Transverse colon (tissue), 4 donors: ENCODE measurements around the gene PELI1. TPM values are rescaled to one million over a fixed set of nuclear protein-coding genes. Genes with fewer than 3 reads are reported as not detected.

Source experiments
- DNase-seq: peaks from one replicate; pipeline ENCODE4 v3.0.0-alpha.2; 2019
- H3K27ac ChIP-seq, 4 donors: fragments of 200-600 bp; sonication (generic); 2 replicates each; pipeline ENCODE4 v1.5.1; 2016 to 2018; ENCODE audit warnings: inconsistent platforms in 4 of 4
- H3K27me3 ChIP-seq: fragments of 200-600 bp; sonication (generic); 2 replicates; pipeline ENCODE4 v1.5.1; 2017; ENCODE audit warnings: inconsistent platforms
- H3K36me3 ChIP-seq, 4 donors: fragments of 200-600 bp; sonication (generic); 2 replicates each; pipeline ENCODE4 v1.5.1; 2017 to 2019; ENCODE audit warnings: inconsistent platforms in 4 of 4
- H3K4me1 ChIP-seq, 4 donors: fragments of 200-600 bp; sonication (generic); 2 replicates each; pipeline ENCODE4 v1.5.1; 2017 to 2020; ENCODE audit warnings: inconsistent platforms in 4 of 4
- H3K4me3 ChIP-seq, 4 donors: fragments of 200-600 bp; sonication (generic); 1 replicate in 1 of 4; 2 replicates in 3 of 4; pipeline versions ENCODE4 v1.5.1 to v1.6.1; 2017 to 2019; ENCODE audit warnings: inconsistent platforms in 4 of 4
- H3K9me3 ChIP-seq, 2 donors: fragments of 200-600 bp; sonication (generic); 2 replicates each; pipeline ENCODE4 v1.5.1; 2017 to 2019; ENCODE audit warnings: inconsistent platforms in 2 of 2
- CTCF ChIP-seq, 5 experiments: fragments of 200-600 bp in 3 of 5; fragments of 450-650 bp in 2 of 5; sonication (generic) in 3 of 5; IDR thresholded peaks; 1 replicate in 2 of 5; 2 replicates in 3 of 5; pipeline ENCODE4 v1.5.1; 2016 to 2017; ENCODE audit warnings: antibody characterized with exemption in 5 of 5, inconsistent platforms in 3 of 5, mild to moderate bottlenecking in 2 of 5, moderate library complexity in 1 of 5
- EP300 ChIP-seq: sonication (generic); formaldehyde crosslinking; IDR thresholded peaks from one replicate; pipeline ENCODE4 v1.6.1; 2017; ENCODE audit warnings: antibody characterized with exemption, low read depth
- POLR2A ChIP-seq: fragments of 450-650 bp; IDR thresholded peaks from one replicate; pipeline ENCODE4 v1.6.1; 2016; ENCODE audit warnings: antibody characterized with exemption, mild to moderate bottlenecking, moderate library complexity
- POLR2AphosphoS5 ChIP-seq, 3 donors: sonication (generic); formaldehyde crosslinking; IDR thresholded peaks; one replicate each; pipeline ENCODE4 v1.6.1; 2016; ENCODE audit warnings: antibody characterized with exemption in 3 of 3
- WGBS, 2 donors: methylation state at CpG; one replicate each; pipeline ENCODE4 v1.1.5; 2018; ENCODE audit warnings: low coverage in 1 of 2; 5-methylcytosine and 5-hydroxymethylcytosine counted together
- in situ Hi-C, 4 donors: fragments of 200-750 bp; cut with MboI; loops; one replicate each; pipeline versions ENCODE4 v1.15.0 to v1.15.1; 2017; ENCODE audit warnings: low sequenced_read_pairs in 3 of 4, low pct_ligation_motif_present in 1 of 4, low pct_unique_long_range_greater_than_20kb in 1 of 4
- intact Hi-C: fragments of 100-400 bp; cut with DNase I; formaldehyde crosslinking; loops from one replicate; pipeline ENCODE4 v1.15.1; 2023; ENCODE audit warnings: low total_unique reads
- total RNA-seq, 4 donors: library from RNA; depleted of rRNA; stranded (reverse); fragments of >200 nt; gene quantifications; one replicate each; pipeline ENCODE4 v1.1.0, GENCODE V29; 2016

Gene PELI1
- total RNA-seq, 4 donors from 2014 or later = 20.6 to 818 (median 41.3) TPM

GRCh38 chr2:64133354-64133753, 10.9 kb downstream of the PELI1 start:
- H3K27ac ChIP-seq = peak overlapping the region in 3 of 4 donors; percentile 9 to 20 (median 13)
- H3K36me3 ChIP-seq = no peaks in the 10 kb centered on the region
- H3K27me3 ChIP-seq = no peaks in the 10 kb centered on the region
- H3K4me1 ChIP-seq = peaks cover 44 to 98% (median 58%) of the 10 kb centered on the region in 4 donors
- 65 to 75% methylated on average over 1 of the region's 1 CpG for WGBS, 2 donors
- in situ Hi-C loops (no loop called here), intact Hi-C loops (no loop called here)
- TF ChIP-seq EP300 = no peak
- no peak for TF ChIP-seq POLR2A
- TF ChIP-seq POLR2AphosphoS5 (IDR thresholded peaks at IDR 0.05) = no peak
- no peak for TF ChIP-seq CTCF (IDR thresholded peaks at IDR 0.05)
- H3K9me3 ChIP-seq = no peaks in the 10 kb centered on the region
- DNase-seq = no peak
- no peak overlapping the region for H3K4me3 ChIP-seq

GRCh38 chr2:64130333-64130732, 13.9 kb downstream of the PELI1 start:
- intact Hi-C loops = no loop called here
- in situ Hi-C loops = no loop called here
- H3K9me3 ChIP-seq = no peaks in the 10 kb centered on the region
- WGBS, 2 donors = 52 to 74% methylated on average over 2 of the region's 2 CpGs
- no peak for DNase-seq
- peak overlapping the region in 1 of 4 donors; percentile 13 for H3K4me3 ChIP-seq
- H3K4me1 ChIP-seq = peaks cover 37 to 98% (median 59%) of the 10 kb centered on the region in 4 donors
- no peak for TF ChIP-seq POLR2A
- TF ChIP-seq CTCF (IDR thresholded peaks at IDR 0.05) = no peak
- TF ChIP-seq POLR2AphosphoS5 (IDR thresholded peaks at IDR 0.05) = no peak
- TF ChIP-seq EP300 = no peak
- H3K27ac ChIP-seq = peak overlapping the region; percentile 42 to 61 (median 52)
- no peaks in the 10 kb centered on the region for H3K27me3 ChIP-seq
- H3K36me3 ChIP-seq = no peaks in the 10 kb centered on the region

- Histone ChIP-seq H3K27ac (no peak overlapping the region), H3K36me3 (no peaks in the 10 kb centered on the region), H3K4me3 (no peak overlapping the region), H3K9me3 (no peaks in the 10 kb centered on the region), H3K4me1 (peaks cover 27 to 98% (median 66%) of the 10 kb centered on the region in 4 donors), H3K27me3 (no peaks in the 10 kb centered on the region)
- intact Hi-C loops (no loop called here), in situ Hi-C loops (no loop called here)
- DNase-seq = no peak
- no peak for TF ChIP-seq EP300
- TF ChIP-seq CTCF (IDR thresholded peaks at IDR 0.05) = no peak
- no peak for TF ChIP-seq POLR2AphosphoS5 (IDR thresholded peaks at IDR 0.05)
- no peak for TF ChIP-seq POLR2A
Observed at GRCh38 chr2:64128943-64129391, 15.3 kb downstream of the PELI1 start.

GRCh38 chr2:64128406-64128805, 15.8 kb downstream of the PELI1 start:
- TF ChIP-seq CTCF (IDR thresholded peaks at IDR 0.05) = no peak
- TF ChIP-seq POLR2AphosphoS5 (IDR thresholded peaks at IDR 0.05) = no peak
- TF ChIP-seq EP300 = no peak
- no peak for TF ChIP-seq POLR2A
- DNase-seq = no peak
- H3K27ac ChIP-seq = no peak overlapping the region
- in situ Hi-C loops (no loop called here), intact Hi-C loops (no loop called here)
- WGBS, 2 donors = 83 to 93% methylated on average over 1 of the region's 1 CpG
- no peak overlapping the region for H3K4me3 ChIP-seq
- no peaks in the 10 kb centered on the region for H3K36me3 ChIP-seq
- peaks cover 22 to 98% (median 70%) of the 10 kb centered on the region in 4 donors for H3K4me1 ChIP-seq
- no peaks in the 10 kb centered on the region for H3K9me3 ChIP-seq
- H3K27me3 ChIP-seq = no peaks in the 10 kb centered on the region
